IPS-NIHi11 (cell line): Measurements from ENCODE around the gene EPC1.
"Not testable (repeated sequence)": the region's sequence is repeated elsewhere in the genome, so short reads cannot be mapped to it uniquely, and the experiment has no call there.

Source experiments
- DNase-seq: peaks from one replicate; pipeline ENCODE4 v3.0.0; 2012; ENCODE audit warnings: mixed read lengths, low spot score

The EPC1 gene

DNA sequence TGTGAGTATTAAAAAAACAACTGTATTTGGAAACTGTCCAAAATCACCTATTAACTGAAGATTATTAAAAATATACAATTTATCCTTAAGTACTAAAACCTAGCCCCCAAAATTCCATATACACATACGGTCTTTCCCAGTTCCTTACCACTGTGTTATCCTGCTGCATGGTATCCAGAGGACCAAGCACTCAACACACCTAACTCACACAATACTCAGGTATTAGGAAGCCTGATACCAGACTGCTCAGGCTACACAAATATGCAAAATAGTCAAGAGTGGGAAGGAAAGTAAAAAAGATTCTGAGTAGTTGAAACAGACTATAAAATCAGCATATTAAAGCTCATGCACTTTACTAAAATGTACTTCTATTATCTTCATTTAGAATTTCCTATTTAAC, 67.2 kb downstream of the EPC1 start:
- no peak for DNase-seq

DNA sequence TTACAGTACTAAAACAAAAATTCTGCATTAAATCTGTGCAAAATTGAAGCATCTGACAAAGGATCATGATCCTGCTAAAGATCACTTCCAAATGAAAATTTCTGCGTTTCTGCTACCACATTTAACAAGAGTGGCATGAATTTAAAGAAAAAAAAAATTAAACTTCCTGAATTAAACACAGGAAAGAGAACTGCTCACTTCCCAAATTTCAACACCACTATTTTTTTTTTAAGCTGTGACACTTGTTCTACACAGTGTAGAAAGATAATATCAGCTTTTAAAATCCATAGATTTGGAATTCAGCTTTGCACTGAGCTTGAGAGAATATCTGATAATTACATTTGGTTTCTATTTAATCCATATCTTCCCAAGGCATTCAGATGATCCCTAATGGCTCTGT, 73.6 kb downstream of the EPC1 start:
- no peak for DNase-seq

GRCh38 chr10:32271617-32272016, 75.3 kb downstream of the EPC1 start:
- DNase-seq = no peak

DNA sequence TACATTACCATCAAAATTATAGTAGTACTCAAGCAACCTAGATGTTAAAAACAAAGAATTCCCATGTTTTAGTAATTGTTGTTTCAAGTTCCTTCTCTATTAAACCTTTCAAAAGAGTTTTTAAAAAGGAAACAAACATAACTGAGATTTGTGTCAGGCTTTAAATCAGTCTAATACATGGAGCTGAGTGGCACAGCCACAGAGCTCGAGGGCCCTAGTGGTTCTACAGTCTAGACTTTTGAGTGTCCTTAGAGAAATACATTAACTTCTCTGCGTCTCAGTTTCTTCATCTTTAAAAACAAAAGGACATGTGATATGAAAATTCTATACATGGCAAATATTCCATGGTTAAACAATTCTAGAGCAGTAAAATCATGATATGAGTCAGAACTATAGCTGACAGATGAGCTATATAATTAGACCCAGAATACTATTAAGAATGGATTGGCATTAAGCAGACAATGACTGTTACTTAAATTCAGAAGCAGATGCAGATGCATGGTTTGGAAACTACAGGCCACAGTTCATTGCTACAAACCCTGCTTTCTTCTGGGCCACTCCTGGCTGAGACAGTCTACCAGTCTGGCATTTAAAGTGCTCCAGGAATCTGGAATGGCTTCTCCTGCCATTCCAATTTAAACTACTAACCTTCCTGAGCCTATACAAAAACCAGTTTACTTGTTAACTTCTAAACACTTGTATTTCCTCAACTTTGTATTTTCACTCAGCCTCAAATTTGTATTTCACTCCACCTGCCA, 77.4 kb downstream of the EPC1 start:
- DNase-seq = no peak

- no peak for DNase-seq
Measured at GRCh38 chr10:32268788-32269187, 78.2 kb downstream of the EPC1 start.

DNA sequence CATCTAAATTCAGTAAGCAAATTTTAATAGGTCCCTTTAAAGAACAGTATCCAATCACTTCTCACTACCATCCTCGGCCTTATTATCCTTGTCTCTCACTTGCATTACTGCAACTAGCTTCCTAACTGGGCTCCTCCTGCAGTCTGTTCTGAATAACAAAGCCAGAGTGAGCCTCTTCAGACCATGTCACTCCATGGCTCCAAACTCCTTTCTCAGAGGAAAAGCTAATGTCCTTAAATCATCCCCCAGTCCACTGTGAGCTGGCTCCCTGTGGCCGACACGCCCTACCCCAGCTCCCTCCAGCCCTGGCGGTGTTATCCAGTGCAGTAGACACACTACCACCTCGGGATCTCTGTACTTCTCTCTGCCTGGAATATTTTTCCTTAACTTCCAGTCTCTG, 80.0 kb downstream of the EPC1 start:
- DNase-seq = peak; percentile 67

GRCh38 chr10:32266566-32266965, 80.4 kb downstream of the EPC1 start:
- no peak for DNase-seq

GRCh38 chr10:32265756-32266155, 81.2 kb downstream of the EPC1 start:
- DNase-seq = no peak

DNA sequence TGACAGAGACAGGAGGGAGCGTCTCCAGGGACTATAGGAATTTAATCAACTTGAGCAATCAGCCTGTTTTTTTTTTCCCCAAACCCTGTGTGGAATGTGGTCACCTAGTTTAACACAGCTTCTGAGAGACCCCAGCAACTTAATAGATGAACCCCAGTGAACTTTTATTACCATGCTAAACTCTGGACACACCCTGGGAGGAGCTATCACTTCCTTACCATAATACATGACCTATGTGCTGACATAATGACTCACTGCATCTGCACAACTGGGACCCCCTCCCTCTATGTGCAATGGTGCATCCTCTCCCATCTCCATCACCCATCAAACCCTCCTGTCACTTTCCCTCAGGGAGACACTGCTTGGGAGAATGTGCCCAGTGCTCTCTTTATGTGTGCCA, 83.7 kb downstream of the EPC1 start:
- no peak for DNase-seq

DNA sequence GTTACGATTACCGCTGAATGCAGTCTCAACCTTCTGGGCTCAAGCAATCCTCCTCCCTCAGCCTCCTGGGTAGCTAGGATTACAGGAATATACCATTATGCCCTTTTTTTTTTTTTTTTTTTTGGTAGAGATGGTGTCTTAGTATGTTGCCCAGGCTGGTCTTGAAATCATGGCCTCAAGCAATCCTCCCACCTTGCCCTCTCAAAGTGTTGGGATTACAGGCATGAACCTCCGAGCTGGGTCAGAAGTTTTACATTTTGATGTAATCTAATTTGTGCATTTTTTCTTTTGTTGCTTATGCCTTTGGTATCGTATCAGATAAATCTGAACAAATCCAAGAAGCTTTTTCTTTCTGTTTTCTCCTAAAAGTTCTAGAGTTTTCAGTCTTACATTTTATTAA, 87.4 kb downstream of the EPC1 start:
- DNase-seq = no peak

DNA sequence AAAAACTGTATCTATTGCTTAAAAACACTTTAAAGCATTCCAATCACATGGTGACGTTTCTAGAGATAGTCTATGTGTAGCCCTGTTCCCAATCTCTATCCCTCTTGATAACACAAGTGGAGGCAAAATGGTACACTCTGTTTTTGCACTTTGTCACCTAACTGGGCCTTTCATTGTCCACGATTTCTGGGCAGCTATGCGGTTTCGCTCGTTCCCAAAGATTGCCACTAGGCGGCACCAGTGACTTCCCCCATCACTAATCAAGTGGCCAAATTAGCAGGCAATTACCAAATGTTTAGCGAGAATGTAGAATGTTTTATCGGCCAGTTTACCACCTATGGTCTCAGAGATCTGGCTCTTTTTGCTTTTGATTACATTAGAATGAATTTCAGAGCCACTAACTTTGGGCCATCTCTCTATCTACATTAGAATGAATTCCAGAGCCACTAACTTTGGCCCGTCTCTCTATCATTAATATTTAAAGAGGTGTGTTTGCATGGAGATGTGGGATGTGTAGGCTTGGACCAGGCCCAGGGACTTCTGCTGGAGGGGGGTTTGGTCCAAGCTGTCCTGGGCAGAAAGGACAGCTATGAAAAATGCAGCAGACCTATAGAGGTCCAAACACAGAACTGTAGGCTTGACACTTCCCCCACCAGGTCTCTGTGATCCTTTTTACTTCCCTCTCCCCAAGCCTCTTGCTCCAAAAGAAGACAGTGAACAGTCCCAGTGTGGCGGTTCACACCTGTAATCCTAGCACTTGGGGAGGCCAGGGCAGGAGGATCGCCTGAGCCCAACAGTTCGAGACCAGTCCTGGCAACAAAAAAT, 90.1 kb downstream of the EPC1 start:
- peak; percentile 63 for DNase-seq

GRCh38 chr10:32253821-32254220, 93.1 kb downstream of the EPC1 start:
- DNase-seq = no peak

DNA sequence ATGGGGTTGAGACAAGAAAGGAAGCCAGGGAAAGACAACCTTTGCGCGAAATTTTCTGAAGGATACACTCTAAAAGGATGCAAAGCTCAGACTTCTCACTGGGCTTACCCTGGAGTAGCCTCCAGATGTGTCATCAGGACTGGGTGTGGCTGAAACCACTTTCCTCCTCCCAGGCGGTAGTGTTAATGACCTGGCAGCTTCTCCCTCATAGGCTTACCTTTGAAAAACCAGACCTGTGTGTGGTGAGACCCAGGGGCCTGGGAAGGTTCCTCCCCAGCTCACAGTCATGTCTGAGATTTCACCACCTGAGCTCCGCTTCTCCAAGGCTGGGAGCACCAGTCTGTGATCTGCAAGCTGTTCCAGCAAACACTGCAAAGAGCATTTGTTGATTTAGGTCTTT, 93.7 kb downstream of the EPC1 start:
- peak; percentile 23 for DNase-seq

DNA sequence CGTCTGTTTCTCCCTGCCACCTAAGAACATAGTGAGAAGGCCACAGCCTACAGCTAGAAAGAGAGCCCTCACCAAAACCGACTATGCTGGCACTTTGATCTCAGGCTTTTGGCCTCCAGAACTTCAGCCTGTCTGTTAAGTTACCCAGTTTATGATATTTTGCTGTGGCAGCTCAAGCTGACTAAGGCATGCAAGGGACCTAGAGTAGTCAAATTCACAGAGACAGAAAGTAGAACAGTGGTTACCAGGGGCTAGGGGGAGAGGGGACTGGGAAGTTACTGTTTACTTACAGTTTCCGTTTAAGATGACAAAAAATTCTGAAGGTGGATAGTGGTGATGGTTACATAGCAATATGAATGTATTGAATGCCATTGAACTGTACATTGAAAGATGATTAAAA, 96.5 kb downstream of the EPC1 start:
- not testable (repeated sequence) for DNase-seq

DNA sequence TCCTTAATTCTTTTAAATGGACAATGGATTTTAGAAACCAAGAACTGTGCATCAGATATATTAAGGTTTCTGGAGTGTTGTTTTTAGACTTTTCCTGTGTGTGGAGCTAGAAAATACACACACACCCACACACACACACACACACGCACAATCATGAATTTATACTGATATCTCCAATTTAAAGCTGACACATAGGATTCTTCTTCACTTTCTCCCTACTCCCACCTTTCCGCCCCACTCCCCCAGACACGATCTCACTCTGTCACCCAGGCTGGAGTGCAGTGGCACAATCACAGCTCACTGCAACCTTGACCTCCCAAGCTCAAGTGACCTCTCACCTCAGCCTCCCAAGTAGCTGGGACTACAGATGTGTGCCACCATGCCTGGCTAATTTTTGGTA, 100.3 kb downstream of the EPC1 start:
- no peak for DNase-seq

GRCh38 chr10:32245760-32246159, 101.2 kb downstream of the EPC1 start:
- DNase-seq = no peak

DNA sequence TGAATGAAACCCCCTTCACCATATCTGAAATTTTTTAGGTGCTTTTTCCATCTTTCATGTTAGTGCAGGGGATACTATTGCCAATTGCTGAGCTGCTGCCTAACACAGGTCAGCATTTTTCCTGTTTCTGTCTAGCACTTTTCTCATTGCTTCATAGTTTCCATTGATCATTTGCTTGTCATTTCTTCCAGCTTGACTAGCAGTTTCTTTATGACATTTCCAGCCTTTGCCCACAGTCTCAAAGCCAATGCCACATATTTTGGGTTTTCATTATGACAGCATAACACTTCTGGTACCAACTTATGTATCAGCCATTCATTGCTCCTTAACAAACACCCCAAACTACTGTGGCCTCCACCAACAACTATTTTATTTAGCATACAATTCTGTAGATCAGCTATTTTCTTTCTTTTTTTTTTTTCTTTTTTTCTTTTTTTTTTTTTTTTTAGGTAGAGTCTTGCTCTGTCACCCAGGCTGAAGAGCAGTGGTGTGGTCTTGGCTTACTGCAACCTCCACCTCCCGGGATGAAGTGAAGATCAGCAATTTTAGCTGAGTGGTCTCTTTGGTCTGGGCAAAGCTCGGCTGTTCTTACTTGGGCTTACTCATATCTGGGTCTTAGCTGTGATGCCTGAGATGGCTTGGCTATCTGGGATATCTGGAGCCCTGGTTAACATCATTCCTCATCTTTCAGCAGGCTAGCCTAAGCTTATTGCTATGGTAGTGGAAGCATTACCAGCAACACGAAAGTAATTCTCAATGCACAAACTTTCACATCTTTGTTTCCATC, 102.3 kb downstream of the EPC1 start:
- DNase-seq = no peak

DNA sequence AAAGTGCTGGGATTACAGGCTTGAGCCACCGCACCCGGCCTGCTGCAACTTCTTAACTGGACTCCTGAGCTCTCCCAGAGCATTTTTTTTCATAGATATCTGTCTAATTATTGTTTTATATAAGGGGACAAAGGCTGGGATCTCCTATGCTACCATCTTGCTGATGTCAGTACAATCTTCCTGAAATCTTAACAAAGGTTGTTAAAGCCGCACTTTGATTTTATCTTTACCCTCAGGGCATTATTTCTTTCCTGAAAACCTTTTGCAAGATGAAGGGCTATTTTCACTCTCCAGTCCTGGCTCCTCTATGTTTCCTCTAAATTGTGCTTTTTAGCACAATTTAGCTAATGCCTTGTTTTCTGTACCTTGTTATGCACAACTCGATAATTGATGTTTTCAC, 102.9 kb downstream of the EPC1 start:
- no peak for DNase-seq

- no peak for DNase-seq
Measured at GRCh38 chr10:32241946-32242345, 105.0 kb downstream of the EPC1 start.

DNA sequence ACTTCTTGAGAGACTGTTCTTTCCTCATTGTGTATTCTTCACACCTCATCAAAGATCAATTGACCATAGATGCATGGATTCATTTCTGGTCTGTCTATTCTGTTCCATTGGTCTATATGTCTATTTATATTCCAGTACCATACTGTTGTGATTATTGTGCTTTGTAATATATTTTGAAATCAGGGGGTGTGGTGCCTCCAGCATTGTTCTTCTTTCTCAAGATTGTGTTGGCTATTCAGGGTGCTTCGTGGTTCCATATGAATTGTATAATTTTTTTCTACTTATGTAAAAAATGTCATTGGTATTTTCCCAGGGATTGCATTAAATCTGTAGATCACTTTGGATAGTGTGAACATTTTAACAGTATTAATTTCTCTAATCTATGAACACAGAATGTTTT, 106.5 kb downstream of the EPC1 start:
- no peak for DNase-seq

DNA sequence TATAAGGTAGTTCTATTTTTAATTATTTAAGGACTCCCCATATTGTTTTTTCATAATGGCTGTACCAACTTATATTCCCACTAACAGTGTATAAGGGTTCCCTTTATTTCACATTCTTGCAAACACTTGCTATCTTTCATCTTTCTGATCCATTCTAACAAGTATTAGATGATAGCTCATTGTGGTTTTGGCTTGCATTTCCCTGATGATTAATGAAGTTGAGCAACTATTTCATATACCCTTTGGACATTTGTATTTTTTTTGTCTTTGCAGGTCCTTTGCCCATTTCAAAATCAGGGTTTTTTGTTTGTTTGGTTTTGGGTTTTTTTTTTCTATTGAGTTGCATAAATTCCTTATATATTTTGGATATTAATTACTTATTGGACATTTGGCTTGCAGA, 107.2 kb downstream of the EPC1 start:
- DNase-seq = no peak

GRCh38 chr10:32237644-32238345, 109.2 kb downstream of the EPC1 start:
- DNase-seq = no peak
